Mesenteric fat pad (tissue), 1 donor: Measurements from ENCODE around the gene CD72. TPM values are rescaled to one million over a fixed set of nuclear protein-coding genes. Genes with fewer than 3 reads are reported as not detected.
A peak's percentile ranks its signal among the peaks of the same experiment; 100 is the strongest.

ENCODE experiments used
- DNase-seq: peaks from one replicate; pipeline ENCODE4 v3.0.0-alpha.2; 2020; ENCODE audit warnings: low spot score
- long read RNA-seq: library from polyadenylated mRNA; unstranded; transcript quantifications from one replicate; pipeline ENCODE4 v2.0.0, GENCODE V29; 2020
- total RNA-seq: library from RNA; stranded (reverse); fragmentation: NEBNext Ultra II Directional; extraction: Animal tissue kit (Norgen Biotek cat#: 25700); gene quantifications from one replicate; pipeline ENCODE4 v1.2.1, GENCODE V29; 2021
- donor health status: DM: yes; HTN: yes; CAD: no.

CD72 gene, protein sequence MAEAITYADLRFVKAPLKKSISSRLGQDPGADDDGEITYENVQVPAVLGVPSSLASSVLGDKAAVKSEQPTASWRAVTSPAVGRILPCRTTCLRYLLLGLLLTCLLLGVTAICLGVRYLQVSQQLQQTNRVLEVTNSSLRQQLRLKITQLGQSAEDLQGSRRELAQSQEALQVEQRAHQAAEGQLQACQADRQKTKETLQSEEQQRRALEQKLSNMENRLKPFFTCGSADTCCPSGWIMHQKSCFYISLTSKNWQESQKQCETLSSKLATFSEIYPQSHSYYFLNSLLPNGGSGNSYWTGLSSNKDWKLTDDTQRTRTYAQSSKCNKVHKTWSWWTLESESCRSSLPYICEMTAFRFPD
- total RNA-seq: 7.0 TPM
- long read RNA-seq, transcript CD72-201 (9 exons, 1,548 nt): major isoform, 5 of 20 reads
- long read RNA-seq, partial matches to known transcripts: 1 of 20 reads
- long read RNA-seq, other reads (novel, unspliced or antisense): 14 of 20 reads

DNA sequence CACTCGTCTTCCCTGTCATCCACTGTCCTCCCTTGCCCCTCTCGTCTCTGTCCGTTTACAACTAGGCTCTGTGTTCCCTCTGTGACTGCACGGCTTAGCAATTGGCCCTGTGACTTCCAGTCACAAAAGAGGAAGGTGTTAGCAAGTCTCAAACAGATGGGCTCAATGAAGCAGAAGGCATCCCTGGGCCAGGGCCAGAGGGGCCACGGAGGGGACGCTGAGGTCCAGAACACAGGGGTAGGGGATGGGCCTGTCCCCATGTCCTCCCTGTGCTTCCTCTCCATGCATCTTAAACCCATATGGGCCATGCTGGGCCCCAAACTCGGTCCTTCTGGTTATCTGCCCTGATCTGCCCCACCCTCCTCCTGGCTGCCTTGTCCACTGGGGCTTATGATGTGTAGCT lies at the start of gene CD72:
TSS of gene CD72 (minus strand) at position 89 of the 403 bp plus-strand sequence. CDS start 110 bp downstream, outside the sequence.
- no peak for DNase-seq

DNA sequence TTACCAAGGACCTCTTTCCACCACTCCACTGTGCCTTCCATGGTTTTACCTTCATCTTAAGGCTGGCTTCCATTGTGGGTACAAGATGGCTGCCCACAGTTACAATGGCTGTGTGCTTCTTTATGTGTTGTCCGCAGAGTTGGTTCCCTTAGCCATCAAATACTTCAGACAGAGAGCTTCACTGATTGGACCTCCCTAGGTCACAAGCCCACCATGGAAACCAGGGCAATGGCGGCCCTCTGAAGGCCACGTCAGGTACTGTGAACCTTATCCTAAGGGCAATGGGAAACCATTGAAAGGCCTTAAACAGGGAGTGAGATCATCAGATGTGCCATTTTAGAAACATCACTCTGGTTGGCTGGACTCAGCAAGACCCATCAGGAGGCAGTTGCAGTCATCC lies 49.7 kb upstream of the CD72 start:
- DNase-seq: no peak

DNA sequence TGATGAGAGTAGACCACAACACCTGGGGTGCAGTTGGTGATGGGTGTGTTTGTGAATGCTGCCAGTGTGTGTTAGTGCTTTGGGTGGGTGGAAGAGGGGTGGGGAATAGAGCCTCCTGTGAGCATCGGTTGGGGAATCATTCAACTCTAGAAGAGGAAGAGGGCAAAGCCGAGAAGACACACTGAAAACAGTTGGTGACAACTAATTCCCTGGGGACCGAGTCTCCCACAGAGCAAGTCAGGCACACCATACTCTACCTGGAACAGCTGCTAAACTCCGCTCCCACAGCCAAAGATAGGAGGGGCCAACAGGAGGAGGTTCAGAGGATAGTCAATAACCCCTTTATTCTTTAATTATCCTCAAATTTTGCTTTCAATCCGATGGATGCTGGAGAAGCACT lies 48.3 kb upstream of the CD72 start:
- DNase-seq: no peak

DNA sequence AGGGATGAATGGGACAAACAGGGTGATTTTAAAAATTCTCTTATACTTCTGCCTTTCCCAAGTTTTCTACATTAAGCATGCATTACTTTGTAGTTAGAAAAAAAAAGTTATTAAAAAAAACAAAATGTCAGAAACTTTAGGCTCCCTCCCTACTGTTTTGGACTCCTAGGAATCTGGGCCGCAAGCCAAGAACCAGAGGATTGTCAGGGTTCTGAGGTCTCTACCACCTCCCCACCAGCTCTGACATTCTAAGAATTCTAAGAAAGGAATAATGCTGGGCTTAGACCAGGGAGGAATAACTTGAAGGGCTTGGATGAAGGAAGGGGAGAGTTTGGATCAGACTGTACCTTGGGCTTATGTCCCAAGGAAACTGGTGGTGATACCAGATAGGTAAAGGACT lies 47.8 kb upstream of the CD72 start:
- DNase-seq: no peak

DNA sequence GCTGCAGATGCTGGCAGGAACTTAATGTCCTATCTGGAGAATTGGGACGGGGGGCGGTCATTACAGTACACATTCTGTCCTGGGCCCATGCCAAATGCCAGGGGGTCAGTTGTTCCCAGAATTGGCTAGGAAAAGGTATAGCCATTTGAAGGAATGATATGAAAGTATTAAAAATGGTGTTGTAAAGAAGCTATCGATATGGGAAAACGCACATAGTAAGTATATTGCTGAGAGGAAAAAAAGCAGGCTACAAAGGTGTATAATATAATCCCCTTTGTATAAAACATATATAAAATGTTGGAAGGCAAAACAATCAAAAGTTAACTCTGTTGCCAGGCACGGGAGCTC lies 47.2 kb upstream of the CD72 start:
- no peak for DNase-seq

DNA sequence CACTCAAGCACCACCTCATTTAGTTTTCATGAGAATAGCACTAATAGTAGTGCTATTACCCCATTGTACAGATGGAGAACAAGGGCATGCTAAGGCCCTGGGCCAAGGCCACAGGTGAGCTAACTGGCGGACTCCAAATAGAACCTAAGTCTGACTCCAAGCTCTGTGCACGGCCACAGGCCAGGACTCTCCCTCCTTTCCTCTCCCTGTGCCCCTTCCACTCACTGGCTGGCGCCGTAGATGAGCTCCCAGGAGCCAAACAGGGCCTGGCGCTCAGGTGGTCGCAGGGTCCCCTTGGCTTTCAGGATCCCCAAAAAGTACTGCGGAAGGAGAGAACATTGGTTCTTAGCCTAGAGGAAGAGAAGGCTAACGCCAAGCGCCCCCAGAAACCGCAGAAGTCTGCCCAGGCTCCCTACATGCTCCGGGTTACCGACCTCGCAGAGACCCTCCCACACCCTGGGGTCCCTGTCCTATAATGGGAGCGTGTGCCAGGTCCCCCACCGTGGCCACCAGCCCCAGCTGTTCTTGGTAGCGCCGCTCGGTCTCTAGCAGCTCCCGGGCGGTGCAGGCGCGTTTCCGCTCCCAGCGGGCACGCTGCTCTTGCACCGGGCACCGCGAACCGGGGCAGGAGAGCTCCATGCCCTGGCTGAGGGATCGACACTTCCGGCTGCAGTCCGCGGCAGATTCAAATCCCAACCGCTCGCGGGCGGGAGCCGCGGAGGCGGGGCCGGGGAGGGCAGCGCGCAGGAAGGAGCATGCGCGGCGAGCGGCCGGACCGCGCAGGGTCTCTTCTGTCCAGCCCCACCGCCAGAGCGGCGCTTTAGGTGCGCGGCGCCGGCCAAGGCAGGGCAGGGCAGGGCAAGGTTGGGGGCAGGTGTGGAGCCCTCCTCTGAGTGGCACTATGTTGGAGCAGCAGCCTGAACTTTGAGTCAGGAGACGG lies 46.6 kb upstream of the CD72 start, which contains the start of gene ARHGEF39:
TSS of gene ARHGEF39 (minus strand) at position 665 of the 940 bp plus-strand sequence. CDS start at position 639, 26 bp downstream.
- DNase-seq: no peak

DNA sequence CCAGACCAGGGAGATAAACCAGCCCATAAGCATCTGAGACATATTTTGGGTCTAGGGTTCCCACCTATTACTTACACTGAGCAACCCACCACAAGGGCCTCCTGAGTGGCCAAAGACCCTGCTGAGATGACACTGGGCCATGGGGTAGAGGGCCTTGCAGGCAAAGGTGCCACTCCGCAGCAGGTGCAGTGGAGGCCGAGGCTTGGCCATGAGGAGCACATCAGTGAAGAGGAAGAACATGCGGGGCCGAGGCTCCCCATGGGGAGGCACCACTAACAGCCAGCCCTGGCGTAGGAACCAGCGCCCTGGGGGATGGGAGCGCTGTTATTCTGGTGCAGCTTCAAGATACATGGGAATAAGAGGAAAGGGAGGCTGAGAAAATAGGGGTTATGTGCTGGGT lies 44.2 kb upstream of the CD72 start:
- DNase-seq: no peak

- no peak for DNase-seq
Measured at GRCh38 chr9:35661756-35662350, 43.6 kb upstream of the CD72 start.

DNA sequence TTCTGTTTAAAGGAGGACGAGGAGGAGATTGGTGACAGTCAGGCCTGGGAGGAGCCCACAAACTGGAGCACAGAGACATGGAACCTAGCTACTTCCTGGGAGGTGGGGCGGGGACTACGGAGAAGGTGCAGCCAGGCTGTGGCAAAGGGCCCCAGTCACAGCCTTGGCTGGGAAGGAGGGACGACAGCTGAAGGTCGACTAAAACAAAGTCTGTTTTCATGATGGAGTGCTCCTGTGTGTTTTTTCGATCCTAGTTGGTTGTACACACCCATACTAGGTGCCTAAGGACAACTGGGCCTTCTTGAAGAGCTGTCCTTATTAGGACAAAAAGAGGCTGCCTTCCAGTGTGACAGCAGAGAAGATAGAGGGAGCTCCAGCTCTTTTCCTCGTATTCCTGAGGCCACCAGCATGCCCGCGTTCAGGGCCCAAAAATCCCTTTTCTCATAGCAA lies 42.8 kb upstream of the CD72 start:
- DNase-seq: no peak

DNA sequence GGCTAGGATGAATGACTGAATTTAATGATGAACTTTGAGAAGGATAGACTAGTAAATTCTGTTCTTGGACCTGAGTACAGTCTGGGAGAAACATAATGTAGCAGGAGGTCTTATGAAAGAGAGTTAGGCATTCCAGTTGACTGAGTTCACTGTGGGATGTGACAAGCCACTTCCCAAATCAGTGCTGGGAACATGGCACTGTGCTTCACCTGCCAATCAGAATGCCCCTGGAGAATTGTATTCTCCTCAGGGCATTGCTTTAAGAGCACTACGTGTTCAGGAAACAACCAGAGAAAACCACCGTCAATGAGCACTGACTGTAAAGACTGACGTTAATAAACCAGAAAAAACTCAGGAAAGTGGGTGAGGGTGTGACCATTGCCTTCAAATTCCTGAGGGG lies 41.1 kb upstream of the CD72 start:
- DNase-seq: no peak

- no peak for DNase-seq
Measured at GRCh38 chr9:35658968-35659220, 40.7 kb upstream of the CD72 start.

DNA sequence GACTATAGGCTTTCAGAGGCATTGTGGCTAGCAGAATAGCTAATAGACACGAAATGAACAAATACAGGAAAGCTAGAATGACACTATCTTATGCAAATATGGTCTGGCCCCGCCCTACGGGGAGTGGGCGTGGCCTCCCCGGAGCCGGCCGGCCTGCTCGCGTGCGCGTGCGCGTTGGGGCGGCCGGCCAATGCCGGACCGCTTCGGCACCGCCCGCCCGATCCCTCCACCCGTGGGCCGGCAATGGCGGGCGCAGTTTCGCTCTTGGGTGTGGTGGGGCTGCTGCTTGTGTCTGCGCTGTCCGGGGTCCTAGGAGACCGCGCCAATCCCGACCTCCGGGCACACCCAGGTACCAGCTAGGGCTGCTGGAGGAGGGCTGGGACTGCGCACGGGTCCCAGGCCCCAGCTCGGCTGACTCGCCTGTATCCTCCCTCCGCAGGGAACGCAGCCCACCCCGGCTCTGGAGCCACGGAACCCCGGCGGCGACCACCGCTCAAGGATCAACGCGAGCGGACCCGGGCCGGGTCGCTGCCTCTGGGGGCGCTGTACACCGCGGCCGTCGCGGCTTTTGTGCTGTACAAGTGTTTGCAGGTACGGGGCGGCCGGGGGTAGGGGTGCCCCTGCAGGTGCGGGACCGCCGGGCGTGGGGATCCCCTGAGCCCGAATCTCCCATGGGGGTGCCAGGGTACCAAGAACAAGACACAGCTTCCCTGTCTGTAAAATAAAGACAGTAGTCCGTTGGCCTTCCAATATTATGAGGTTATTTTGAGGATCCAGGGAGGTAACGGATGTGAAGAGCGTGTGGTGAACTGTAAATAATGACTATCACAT lies 40.1 kb upstream of the CD72 start, which contains the start of gene CCDC107:
TSS of gene CCDC107 (plus strand) at position 156 of the 831 bp plus-strand sequence. CDS start at position 244, 88 bp downstream.
- peak; percentile 94 for DNase-seq

DNA sequence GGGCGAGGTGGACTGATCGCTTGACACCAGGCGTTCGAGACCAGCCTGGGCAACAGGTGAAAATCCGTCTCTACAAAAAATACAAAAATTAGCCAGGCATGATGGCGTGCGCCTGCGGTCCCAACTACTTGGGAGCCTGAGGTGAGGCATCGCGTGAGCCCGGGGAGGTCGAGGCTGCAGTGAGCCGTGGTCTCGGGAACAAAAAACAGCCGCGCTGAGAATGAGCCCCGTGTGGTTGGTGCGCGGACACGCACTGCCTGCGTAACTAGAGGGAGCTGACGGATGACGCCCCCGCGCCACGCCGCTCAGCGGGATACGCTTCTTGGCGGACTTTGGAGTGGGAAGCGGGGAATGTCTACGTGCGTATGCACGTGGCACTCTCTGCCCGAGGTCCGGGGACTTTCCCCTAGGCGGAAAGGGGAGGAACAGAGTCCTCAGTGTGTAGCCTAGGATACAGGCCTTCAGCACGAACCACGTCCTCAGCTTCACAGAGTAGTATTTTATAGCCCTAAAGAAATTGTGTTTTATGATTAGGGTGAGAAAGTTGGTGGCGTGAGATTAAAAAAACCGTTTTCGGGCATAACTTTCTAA lies 39.4 kb upstream of the CD72 start, which contains the start of gene RMRP:
TSS of gene RMRP (minus strand) at position 474 of the 591 bp plus-strand sequence.
- DNase-seq: peak; percentile 98

GRCh38 chr9:35656831-35657545 lies 38.8 kb upstream of the CD72 start:
- DNase-seq: no peak

DNA sequence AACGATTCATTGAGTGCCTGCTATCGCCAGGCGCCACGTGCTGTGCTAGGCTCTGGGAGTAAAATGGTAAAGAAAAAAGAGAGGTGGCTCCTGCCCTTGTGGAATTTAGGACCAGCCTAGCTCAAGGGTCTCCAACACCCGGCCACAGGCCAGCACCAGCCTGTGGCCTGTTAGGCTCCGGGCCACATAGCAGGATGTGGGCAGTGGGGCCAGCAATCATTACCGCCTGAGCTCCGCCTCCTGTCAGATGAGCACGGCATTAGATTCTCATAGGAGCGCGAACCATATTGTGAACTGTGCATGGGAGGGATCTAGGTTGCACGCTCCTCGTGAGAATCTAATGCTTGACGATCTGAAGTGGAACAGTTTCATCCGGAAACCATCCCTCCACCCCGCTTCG lies 38.1 kb upstream of the CD72 start:
- no peak for DNase-seq

DNA sequence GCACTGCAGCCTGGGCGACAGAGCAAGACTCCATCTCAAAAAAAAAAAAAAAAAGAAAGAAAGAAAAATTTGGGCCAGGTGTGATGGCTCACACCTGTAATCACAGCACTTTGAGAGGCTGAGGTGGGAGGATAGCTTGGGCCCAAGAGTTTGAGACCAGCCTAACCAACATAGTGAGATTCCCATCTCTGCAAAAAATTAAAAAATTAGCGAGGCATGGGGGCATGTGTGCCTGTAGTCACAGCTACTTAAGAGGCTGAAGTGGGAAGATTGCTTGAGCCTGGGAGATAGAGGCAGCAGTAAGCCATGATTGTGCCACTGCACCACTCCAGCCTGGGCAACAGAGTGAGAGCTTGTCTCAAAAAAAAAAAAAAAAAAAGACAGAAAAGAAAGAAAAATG lies 35.4 kb upstream of the CD72 start:
- no peak for DNase-seq

DNA sequence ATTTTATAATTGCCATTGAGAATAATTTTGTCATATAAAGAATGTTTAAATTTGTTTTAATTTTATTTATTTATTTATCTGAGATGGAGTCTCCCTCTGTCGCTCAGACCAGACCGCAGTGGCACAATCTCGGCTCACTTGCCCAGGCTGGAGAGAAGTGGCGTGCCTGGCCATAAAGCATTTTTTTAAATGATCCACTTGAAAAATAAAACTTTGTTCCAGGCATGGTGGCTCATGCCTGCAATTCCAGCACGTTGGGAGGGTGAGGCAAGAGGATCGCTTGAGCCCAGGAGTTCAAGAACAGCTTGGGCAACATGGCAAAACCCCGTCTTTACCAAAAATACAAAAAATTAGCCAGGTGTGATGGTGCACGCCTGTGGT lies 34.6 kb upstream of the CD72 start:
- DNase-seq: no peak

- no peak for DNase-seq
Measured at GRCh38 chr9:35651956-35652828, 34.0 kb upstream of the CD72 start.
